Smooth muscle cell (in vitro differentiated cells): ENCODE data around the gene SORBS2. TPM values are rescaled to one million over a fixed set of nuclear protein-coding genes. Genes with fewer than 3 reads are reported as not detected.

Experiments
- DNase-seq: peaks from one replicate; lab custom pipeline; 2025; ENCODE audit not compliant: unreplicated experiment; lab: John Stamatoyannopoulos, UW
- H2AFZ ChIP-seq: fragments of 200-600 bp; sonication (generic); 2 replicates; pipeline ENCODE4 v1.6.0; 2016; ENCODE audit warnings: antibody characterized with exemption, low read depth, mild to moderate bottlenecking
- H3F3A ChIP-seq: fragments of 200-600 bp; sonication (generic); 2 replicates; pipeline ENCODE4 v1.6.0; 2017; ENCODE audit warnings: antibody characterized with exemption, low read depth
- H3K27ac ChIP-seq: fragments of 200-600 bp; sonication (generic); 2 replicates; pipeline ENCODE4 v1.5.1; 2016; ENCODE audit warnings: low read depth, mild to moderate bottlenecking
- H3K27me3 ChIP-seq: fragments of 200-600 bp; sonication (generic); 2 replicates; pipeline ENCODE4 v1.6.1; 2016; ENCODE audit warnings: low read depth, mild to moderate bottlenecking
- H3K36me3 ChIP-seq: fragments of 200-600 bp; sonication (generic); 2 replicates; pipeline ENCODE4 v1.5.1; 2016; ENCODE audit warnings: low read depth
- H3K4me1 ChIP-seq: fragments of 200-600 bp; sonication (generic); 2 replicates; pipeline ENCODE4 v1.5.1; 2016; ENCODE audit warnings: low read depth
- H3K4me2 ChIP-seq: fragments of 200-600 bp; sonication (generic); 2 replicates; pipeline ENCODE4 v1.6.0; 2016; ENCODE audit warnings: mild to moderate bottlenecking
- H3K4me3 ChIP-seq: fragments of 200-600 bp; sonication (generic); 2 replicates; pipeline ENCODE4 v1.5.1; 2016; ENCODE audit warnings: mild to moderate bottlenecking
- H3K79me2 ChIP-seq: fragments of 200-600 bp; sonication (generic); 2 replicates; pipeline ENCODE4 v1.6.0; 2016; ENCODE audit warnings: low read depth, mild to moderate bottlenecking
- H3K9ac ChIP-seq: fragments of 200-600 bp; sonication (generic); 2 replicates; pipeline ENCODE4 v1.6.0; 2016; ENCODE audit warnings: low read depth
- H3K9me3 ChIP-seq: fragments of 200-600 bp; sonication (generic); replicated peaks from 2 replicates; pipeline ENCODE4 v1.5.1; 2016; ENCODE audit warnings: low read depth
- H4K20me1 ChIP-seq: fragments of 200-600 bp; sonication (generic); 2 replicates; pipeline ENCODE4 v1.6.0; 2016; ENCODE audit warnings: low read depth
- WGBS: methylation state at CpG from one replicate; pipeline ENCODE4 v1.1.7; 2016; ENCODE audit warnings: low lambda C conversion rate; 5-methylcytosine and 5-hydroxymethylcytosine counted together
- polyA plus RNA-seq: library from polyadenylated mRNA; unstranded; fragments of >200 nt; fragmentation: Nextera tagmentation; extraction: Ambion mirVana; gene quantifications from 2 replicates; pipeline ENCODE4 v1.2.1, GENCODE V29; 2016
- total RNA-seq: library from RNA; depleted of rRNA; stranded (reverse); fragments of >200 nt; gene quantifications from 2 replicates; pipeline ENCODE4 v1.2.3, GENCODE V29; 2014
- TF ChIP-seq, protein P1 (sequence below): fragments of 200-600 bp; sonication (generic); IDR thresholded peaks from 2 replicates; pipeline ENCODE4 v1.5.1; 2017; ENCODE audit warnings: borderline replicate concordance, mild to moderate bottlenecking, antibody characterized with exemption; ENCODE audit not compliant: insufficient read depth, poor library complexity, severe bottlenecking

The SORBS2 gene
- total and polyA plus RNA-seq, 2 experiments from 2014 or later = 9.0 to 36.6 TPM

- H3F3A ChIP-seq = no peaks in the 10 kb centered on the region
Observed at GRCh38 chr4:185713272-185713671, 98.7 kb downstream of the SORBS2 start.

GRCh38 chr4:185712350-185713024 lies 99.5 kb downstream of the SORBS2 start:
- DNase-seq = no peak
- H3K36me3 ChIP-seq = no peaks in the 10 kb centered on the region
- peaks cover 4% of the 10 kb centered on the region for H3K27me3 ChIP-seq
- no peaks in the 10 kb centered on the region for H4K20me1 ChIP-seq
- H3K9ac ChIP-seq = no peak overlapping the region
- no peak overlapping the region for H2AFZ ChIP-seq
- TF ChIP-seq, protein P1, sequence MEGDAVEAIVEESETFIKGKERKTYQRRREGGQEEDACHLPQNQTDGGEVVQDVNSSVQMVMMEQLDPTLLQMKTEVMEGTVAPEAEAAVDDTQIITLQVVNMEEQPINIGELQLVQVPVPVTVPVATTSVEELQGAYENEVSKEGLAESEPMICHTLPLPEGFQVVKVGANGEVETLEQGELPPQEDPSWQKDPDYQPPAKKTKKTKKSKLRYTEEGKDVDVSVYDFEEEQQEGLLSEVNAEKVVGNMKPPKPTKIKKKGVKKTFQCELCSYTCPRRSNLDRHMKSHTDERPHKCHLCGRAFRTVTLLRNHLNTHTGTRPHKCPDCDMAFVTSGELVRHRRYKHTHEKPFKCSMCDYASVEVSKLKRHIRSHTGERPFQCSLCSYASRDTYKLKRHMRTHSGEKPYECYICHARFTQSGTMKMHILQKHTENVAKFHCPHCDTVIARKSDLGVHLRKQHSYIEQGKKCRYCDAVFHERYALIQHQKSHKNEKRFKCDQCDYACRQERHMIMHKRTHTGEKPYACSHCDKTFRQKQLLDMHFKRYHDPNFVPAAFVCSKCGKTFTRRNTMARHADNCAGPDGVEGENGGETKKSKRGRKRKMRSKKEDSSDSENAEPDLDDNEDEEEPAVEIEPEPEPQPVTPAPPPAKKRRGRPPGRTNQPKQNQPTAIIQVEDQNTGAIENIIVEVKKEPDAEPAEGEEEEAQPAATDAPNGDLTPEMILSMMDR = no peak
- no peaks in the 10 kb centered on the region for H3K9me3 ChIP-seq
- H3K4me1 ChIP-seq = no peaks in the 10 kb centered on the region
- no peak overlapping the region for H3K27ac ChIP-seq
- no peaks in the 10 kb centered on the region for H3K79me2 ChIP-seq
- 87% methylated on average over 18 of the region's 18 CpGs for WGBS
- H3K4me3 ChIP-seq = no peak overlapping the region
- H3K4me2 ChIP-seq = no peak overlapping the region
- H3F3A ChIP-seq = no peaks in the 10 kb centered on the region

More at GRCh38 chr4:185713272-185713671, 98.7 kb downstream of the SORBS2 start:
- Histone ChIP-seq H3K27ac (no peak overlapping the region), H4K20me1 (no peaks in the 10 kb centered on the region), H3K9me3 (no peaks in the 10 kb centered on the region), H3K36me3 (no peaks in the 10 kb centered on the region), H3K9ac (no peak overlapping the region), H3K4me1 (no peaks in the 10 kb centered on the region), H3K4me3 (no peak overlapping the region), H3K79me2 (no peaks in the 10 kb centered on the region), H3K4me2 (peak overlapping the region; percentile 18), H3K27me3 (peaks cover 4% of the 10 kb centered on the region), H2AFZ (no peak overlapping the region)
- WGBS = 32% methylated on average over 5 of the region's 5 CpGs
- no peak for DNase-seq
- TF ChIP-seq, protein P1 = no peak

GRCh38 chr4:185711726-185712125 lies 100.3 kb downstream of the SORBS2 start:
- Histone ChIP-seq H3K4me3 (no peak overlapping the region), H3K9ac (no peak overlapping the region), H2AFZ (no peak overlapping the region), H3K4me2 (no peak overlapping the region), H3K9me3 (no peaks in the 10 kb centered on the region), H3F3A (no peaks in the 10 kb centered on the region), H3K79me2 (no peaks in the 10 kb centered on the region), H3K36me3 (no peaks in the 10 kb centered on the region), H4K20me1 (no peaks in the 10 kb centered on the region), H3K27me3 (peaks cover 4% of the 10 kb centered on the region), H3K27ac (no peak overlapping the region), H3K4me1 (no peaks in the 10 kb centered on the region)
- WGBS = 68% methylated on average over 4 of the region's 4 CpGs
- no peak for DNase-seq
- TF ChIP-seq, protein P1 = no peak

- Histone ChIP-seq H3K4me3 (no peak overlapping the region), H4K20me1 (no peaks in the 10 kb centered on the region), H3K79me2 (no peaks in the 10 kb centered on the region), H3K36me3 (no peaks in the 10 kb centered on the region), H3F3A (no peaks in the 10 kb centered on the region), H3K27me3 (no peaks in the 10 kb centered on the region), H3K9ac (no peak overlapping the region), H3K27ac (no peak overlapping the region), H3K4me2 (no peak overlapping the region), H3K9me3 (no peaks in the 10 kb centered on the region), H2AFZ (no peak overlapping the region), H3K4me1 (no peaks in the 10 kb centered on the region)
- DNase-seq = no peak
- 84% methylated on average over 11 of the region's 11 CpGs for WGBS
- TF ChIP-seq, protein P1 = no peak
Observed at GRCh38 chr4:185710487-185710995, 101.5 kb downstream of the SORBS2 start.
